K562 (cell line): ENCODE measurements around the gene MAPRE2. TPM values are rescaled to one million over a fixed set of nuclear protein-coding genes. Genes with fewer than 3 reads are reported as not detected.
A peak's percentile ranks its signal among the peaks of the same experiment; 100 is the strongest.

Experiments used
- ATF1 ChIP-seq, 2 experiments: fragments of 450-650 bp in 1 of 2; IDR thresholded peaks; 2 replicates each; pipeline ENCODE4 v1.6.1; 2016; ENCODE audit warnings: missing compliant biosample characterization in 1 of 2, missing genetic modification characterization in 1 of 2
- DDX20 ChIP-seq: fragments of 450-650 bp; IDR thresholded peaks from 2 replicates; pipeline ENCODE4 v1.6.1; 2016; ENCODE audit warnings: missing genetic modification characterization, low read depth, mild to moderate bottlenecking, missing compliant biosample characterization, moderate library complexity
- E2F8 ChIP-seq: fragments of 450-650 bp; IDR thresholded peaks from 2 replicates; pipeline ENCODE4 v1.7.1; 2018; ENCODE audit warnings: mild to moderate bottlenecking, low read depth; ENCODE audit not compliant: partially characterized antibody
- GTF2B ChIP-seq: IDR thresholded peaks from 2 replicates; pipeline ENCODE4 v1.6.1; 2011; ENCODE audit not compliant: insufficient read length; ENCODE audit errors: extremely low read depth
- HDAC2 ChIP-seq: fragments of 450-650 bp; IDR thresholded peaks from 2 replicates; pipeline ENCODE4 v1.6.1; 2016; ENCODE audit warnings: mild to moderate bottlenecking
- HEY1 ChIP-seq: fragments of 250-450 bp; sonication (Bioruptor Pico); IDR thresholded peaks from 2 replicates; pipeline ENCODE4 v1.5.0; 2020; ENCODE audit warnings: mild to moderate bottlenecking, moderate library complexity, borderline replicate concordance
- MIER1 ChIP-seq: fragments of 450-650 bp; IDR thresholded peaks from 2 replicates; pipeline ENCODE4 v1.6.1; 2016; ENCODE audit warnings: antibody characterized with exemption, mild to moderate bottlenecking, low read depth
- NR2C1 ChIP-seq, 2 experiments: fragments of 450-650 bp; IDR thresholded peaks; 2 replicates each; pipeline ENCODE4 v1.6.1; 2017; ENCODE audit warnings: mild to moderate bottlenecking in 2 of 2, antibody characterized with exemption in 1 of 2, inconsistent platforms in 1 of 2, missing compliant biosample characterization in 1 of 2, missing genetic modification characterization in 1 of 2
- RBM17 ChIP-seq: fragments of 200-400 bp; formaldehyde crosslinking; IDR thresholded peaks from 2 replicates; pipeline ENCODE4 v1.6.1; 2017; ENCODE audit warnings: low read depth, mild to moderate bottlenecking, low read length, borderline replicate concordance
- SMARCC2 ChIP-seq: fragments of 450-650 bp; IDR thresholded peaks from 2 replicates; pipeline ENCODE4 v1.6.1; 2017; ENCODE audit warnings: antibody characterized with exemption, moderate library complexity, mild to moderate bottlenecking, low read depth
- SOX6 ChIP-seq: fragments of 450-650 bp; IDR thresholded peaks from 2 replicates; pipeline ENCODE4 v1.6.1; 2014; ENCODE audit warnings: mild to moderate bottlenecking
- TEAD4 ChIP-seq, 2 experiments: sonication (generic) in 1 of 2; formaldehyde crosslinking in 1 of 2; IDR thresholded peaks; 2 replicates each; pipeline versions ENCODE4 v1.6.1 to v1.8.0; 2012 to 2022; ENCODE audit warnings: borderline replicate concordance in 1 of 2, inconsistent platforms in 1 of 2, low read length in 1 of 2, mild to moderate bottlenecking in 1 of 2, missing genetic modification reagents in 1 of 2
- ZBTB12 ChIP-seq: fragments of 250-450 bp; sonication (Bioruptor Pico); IDR thresholded peaks from 2 replicates; pipeline ENCODE4 v1.4.0; 2020
- ZBTB43 ChIP-seq: sonication (generic); formaldehyde crosslinking; IDR thresholded peaks from 2 replicates; pipeline ENCODE4 v1.8.0; 2023; ENCODE audit warnings: mild to moderate bottlenecking, missing genetic modification reagents
- ZNF197 ChIP-seq: fragments of 200-800 bp; sonication (Bioruptor generic); IDR thresholded peaks from 2 replicates; pipeline ENCODE4 v1.6.1; 2016; ENCODE audit warnings: low read depth, missing genetic modification characterization, missing compliant biosample characterization
- ZNF551 ChIP-seq: fragments of 250-450 bp; sonication (Bioruptor Pico); IDR thresholded peaks from 2 replicates; pipeline ENCODE4 v1.5.0; 2021; ENCODE audit warnings: mild to moderate bottlenecking, moderate library complexity
- ZNF830 ChIP-seq: fragments of 250-450 bp; sonication (Bioruptor Pico); IDR thresholded peaks from 2 replicates; pipeline ENCODE4 v1.5.0; 2021; ENCODE audit warnings: mild to moderate bottlenecking
- polyA plus RNA-seq, 8 experiments: library from polyadenylated mRNA; depleted of rRNA in 4 of 8; stranded (reverse) in 5 of 8; unstranded in 3 of 8; fragments of >200 nt; fragmentation: Nextera tagmentation in 2 of 8; fragmentation: Illumina TruSeq in 1 of 8; extraction: Ambion mirVana in 2 of 8; extraction: Trizol in 1 of 8; gene quantifications; 2 replicates each; pipeline versions ENCODE4 v1.2.1 to v1.2.3, GENCODE V29; 2011 to 2014; ENCODE audit warnings: inconsistent platforms in 1 of 8, missing spikeins in 1 of 8
- total RNA-seq, 7 experiments: library from RNA; depleted of rRNA in 6 of 7; stranded (reverse); fragments of >200 nt in 6 of 7; fragmentation: Illumina TruSeq in 2 of 7; extraction: Trizol in 2 of 7; gene quantifications; 2 replicates each; pipeline versions ENCODE4 v1.2.1 to v1.2.3, GENCODE V29; 2011 to 2021; ENCODE audit warnings: low replicate concordance in 1 of 7

MAPRE2 gene
- total and polyA plus RNA-seq, 9 of the 15 experiments (the other 6 are each of a cell fraction or from before 2014, with no cell fraction given) = 32.3 to 70.7 (median 40.7) TPM

GRCh38 chr18:35110554-35111485 lies 69.6 kb downstream of the MAPRE2 start (continued):
- peak; percentile 94 for TF ChIP-seq TEAD4 (IDR thresholded peaks at IDR 0.05; ENCODE audit: low read length)
- no peak for TF ChIP-seq TEAD4 (CRISPR knock-in tag; IDR thresholded peaks at IDR 0.05; ENCODE audit: borderline replicate concordance)
- TF ChIP-seq ZBTB43 = no peak
- peak; percentile 14; the same call in 1 of the 2 replicates for TF ChIP-seq NR2C1 (IDR thresholded peaks at IDR 0.05)
- 0 out of 2 replicates have a peak, but pooled peaks have one; percentile 9 for TF ChIP-seq NR2C1 (tag; IDR thresholded peaks at IDR 0.05)
- peak; percentile 58; the same call in 1 of the 2 replicates for TF ChIP-seq MIER1
- TF ChIP-seq SOX6 = peak; percentile 98
- TF ChIP-seq ZNF551 (CRISPR knock-in tag) = no peak
- TF ChIP-seq HEY1 (CRISPR knock-in tag) = peak; percentile 15; the same call in 1 of the 2 replicates
- TF ChIP-seq E2F8 = no peak
- TF ChIP-seq ZNF830 = no peak
- TF ChIP-seq ATF1 (CRISPR knock-in tag; IDR thresholded peaks at IDR 0.05) = no peak
- TF ChIP-seq ATF1 (tag; IDR thresholded peaks at IDR 0.05) = peak; percentile 61
- TF ChIP-seq DDX20 (tag) = peak; percentile 75; the same call in 1 of the 2 replicates
- peak; percentile 86; the same call in 1 of the 2 replicates for TF ChIP-seq HDAC2
- TF ChIP-seq RBM17 = no peak
- peak; percentile 91; the same call in 1 of the 2 replicates for TF ChIP-seq ZNF197 (CRISPR knock-in tag)
- peak; percentile 99 for TF ChIP-seq SMARCC2
- TF ChIP-seq ZBTB12 = no peak
- TF ChIP-seq GTF2B = no peak
